ENCODE data around the gene RHEB. TPM values are rescaled to one million over a fixed set of nuclear protein-coding genes. Genes with fewer than 3 reads are reported as not detected.

Gene RHEB
- total and polyA plus RNA-seq, 2 donors (not counting 1 experiment from before 2014, with no cell fraction given): 9.3 to 40.3 TPM

DNA sequence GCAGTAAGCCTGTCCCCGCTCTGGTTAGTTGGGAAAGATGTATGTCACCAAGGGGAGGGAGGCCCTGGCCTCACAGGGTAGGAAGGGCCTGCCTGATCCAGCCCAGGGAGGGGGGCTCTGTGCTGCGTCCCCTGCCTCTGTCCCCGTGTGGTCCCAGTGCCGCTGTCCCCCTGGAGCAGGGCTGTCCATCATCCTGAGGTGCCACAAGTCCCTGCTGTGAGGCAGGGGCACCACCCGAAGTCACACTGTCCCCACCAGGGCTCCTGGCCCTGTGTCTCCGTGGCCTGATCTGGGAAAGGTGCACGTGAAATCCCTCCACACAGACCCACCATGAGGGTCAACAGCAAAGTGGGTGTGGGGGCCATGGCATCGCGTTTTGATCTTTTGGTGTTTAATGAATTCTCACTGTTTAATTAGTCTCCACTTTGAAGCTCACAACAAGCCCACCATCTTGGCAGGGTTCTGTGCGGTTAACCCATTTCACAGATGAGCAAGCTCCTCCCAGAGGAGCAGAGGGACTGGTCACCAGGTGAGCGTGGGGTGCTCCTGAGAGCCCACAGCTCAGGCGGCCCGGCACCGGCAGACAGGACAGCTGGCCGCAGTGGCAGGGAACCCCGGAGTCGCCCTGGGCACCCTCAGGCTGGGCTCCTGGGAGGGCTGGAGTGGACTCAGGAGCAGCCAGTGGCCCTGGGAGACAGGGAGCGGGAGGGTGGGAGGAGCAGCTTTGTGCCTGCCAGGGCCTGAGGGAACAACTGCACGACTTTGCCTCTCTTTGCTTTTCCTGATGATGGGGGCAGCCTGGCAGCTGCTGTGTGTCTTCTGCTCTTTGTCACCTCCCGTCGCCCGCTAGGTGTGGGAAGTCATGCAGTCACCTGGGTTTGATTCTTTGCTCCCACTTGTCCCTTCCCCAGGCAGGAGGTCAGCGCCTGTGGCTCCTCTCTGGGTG lies 67.8 kb downstream of the RHEB start:
- DNase-seq (no peak), ATAC-seq (ENCODE audit: low read depth) (no peak)
- H3K4me3 ChIP-seq (ENCODE audit: control extremely low read depth in 1 of 5, extremely low read depth in 1 of 5, insufficient read depth in 1 of 5, low read depth in 2 of 5, low read length in 4 of 5): no peak overlapping the region
- no peaks in the 10 kb centered on the region for H4K20me1 ChIP-seq (ENCODE audit: control insufficient read depth, insufficient read depth, low read length, poor library complexity, severe bottlenecking)
- H3K27ac Mint-ChIP-seq: no peak overlapping the region
- H3K9me3 ChIP-seq (ENCODE audit: control extremely low read depth in 1 of 3, control insufficient read depth in 2 of 3, insufficient read depth in 1 of 3, low read length in 2 of 3): no peaks in the 10 kb centered on the region
- H2AFZ ChIP-seq (ENCODE audit: insufficient read depth, low read depth, low read length, poor library complexity, severe bottlenecking): no peak overlapping the region
- no peak overlapping the region for H3K4me2 ChIP-seq (replicated peaks; ENCODE audit: low read depth, low read length, poor library complexity, severe bottlenecking)
- no peak overlapping the region for H3K9ac ChIP-seq (ENCODE audit: low read length)
- H3K79me2 ChIP-seq (ENCODE audit: control insufficient read depth, insufficient read depth, low read length): no peaks in the 10 kb centered on the region
- intact Hi-C loops (cut with micrococcal nuclease): no loop called here
- ChIA-PET POLR2A (no interaction called here), CTCF (interaction anchor here (1.1 to 12.6 kb wide), 4 partner anchors 84 to 135 kb away, joined by 4 to 230 read pairs (median 106); no protein-coding TSS in a partner anchor)
- peaks cover 0 to 8% of the 10 kb centered on the region in 2 donors for H3K4me1 ChIP-seq (ENCODE audit: control insufficient read depth in 2 of 2, insufficient read depth in 2 of 2, low read length in 2 of 2)
- H3K4me1 Mint-ChIP-seq: no peaks in the 10 kb centered on the region
- no peak overlapping the region for H3K27ac ChIP-seq (ENCODE audit: low read length in 2 of 2)
- H3K4me3 Mint-ChIP-seq: no peak overlapping the region
- peaks cover 0 to 5% (median 2%) of the 10 kb centered on the region in 4 experiments for H3K27me3 ChIP-seq (replicated peaks in 1 of 4; ENCODE audit: control extremely low read depth in 1 of 4, control insufficient read depth in 3 of 4, insufficient read depth in 4 of 4, low read length in 3 of 4)
- TF ChIP-seq, protein P1, sequence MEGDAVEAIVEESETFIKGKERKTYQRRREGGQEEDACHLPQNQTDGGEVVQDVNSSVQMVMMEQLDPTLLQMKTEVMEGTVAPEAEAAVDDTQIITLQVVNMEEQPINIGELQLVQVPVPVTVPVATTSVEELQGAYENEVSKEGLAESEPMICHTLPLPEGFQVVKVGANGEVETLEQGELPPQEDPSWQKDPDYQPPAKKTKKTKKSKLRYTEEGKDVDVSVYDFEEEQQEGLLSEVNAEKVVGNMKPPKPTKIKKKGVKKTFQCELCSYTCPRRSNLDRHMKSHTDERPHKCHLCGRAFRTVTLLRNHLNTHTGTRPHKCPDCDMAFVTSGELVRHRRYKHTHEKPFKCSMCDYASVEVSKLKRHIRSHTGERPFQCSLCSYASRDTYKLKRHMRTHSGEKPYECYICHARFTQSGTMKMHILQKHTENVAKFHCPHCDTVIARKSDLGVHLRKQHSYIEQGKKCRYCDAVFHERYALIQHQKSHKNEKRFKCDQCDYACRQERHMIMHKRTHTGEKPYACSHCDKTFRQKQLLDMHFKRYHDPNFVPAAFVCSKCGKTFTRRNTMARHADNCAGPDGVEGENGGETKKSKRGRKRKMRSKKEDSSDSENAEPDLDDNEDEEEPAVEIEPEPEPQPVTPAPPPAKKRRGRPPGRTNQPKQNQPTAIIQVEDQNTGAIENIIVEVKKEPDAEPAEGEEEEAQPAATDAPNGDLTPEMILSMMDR (IDR thresholded peaks at IDR 0.05): no peak
- TF ChIP-seq EZH2 (IDR thresholded peaks at IDR 0.05; ENCODE audit: borderline replicate concordance, insufficient read depth, low read depth, low read length, poor library complexity, severe bottlenecking): no peak
- H3K36me3 ChIP-seq (replicated peaks in 1 of 2; ENCODE audit: control extremely low read depth in 1 of 2, control insufficient read depth in 1 of 2, extremely low read depth in 1 of 2, insufficient read depth in 2 of 2, low read length in 1 of 2): no peaks in the 10 kb centered on the region
- H3K27me3 Mint-ChIP-seq: peaks cover 21% of the 10 kb centered on the region
- H3K9me3 Mint-ChIP-seq (ENCODE audit: insufficient read depth): no peaks in the 10 kb centered on the region
- WGBS (ENCODE audit: insufficient coverage): 94% methylated on average over 14 of the region's 23 CpGs

DNA sequence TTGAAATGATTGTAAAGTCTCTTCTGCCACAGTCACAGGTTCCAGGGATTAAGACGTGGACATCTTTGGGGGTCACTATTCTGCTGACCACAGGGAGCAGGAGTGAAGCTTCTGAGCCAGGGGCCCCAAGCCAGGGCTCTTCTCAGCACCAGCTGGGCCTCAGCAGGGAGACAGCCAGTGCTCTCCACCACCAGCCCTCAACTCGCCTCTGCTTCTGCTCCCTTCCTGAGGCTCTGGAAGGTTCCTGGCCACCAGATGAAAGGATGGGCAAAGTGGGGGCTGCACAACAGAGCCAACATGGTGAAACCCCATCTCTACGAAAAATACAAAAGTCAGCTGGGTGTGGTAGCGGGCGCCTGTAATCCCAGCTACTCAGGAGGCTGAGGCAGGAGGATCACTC lies 68.5 kb downstream of the RHEB start:
- Histone ChIP-seq H3K9ac (ENCODE audit: low read length) (no peak overlapping the region), H3K4me1 (ENCODE audit: control insufficient read depth in 2 of 2, insufficient read depth in 2 of 2, low read length in 2 of 2) (peaks cover 0 to 8% of the 10 kb centered on the region in 2 donors), H2AFZ (ENCODE audit: insufficient read depth, low read depth, low read length, poor library complexity, severe bottlenecking) (no peak overlapping the region), H3K27me3 (replicated peaks in 1 of 4; ENCODE audit: control extremely low read depth in 1 of 4, control insufficient read depth in 3 of 4, insufficient read depth in 4 of 4, low read length in 3 of 4) (peaks cover 0 to 5% (median 2%) of the 10 kb centered on the region in 4 experiments), H3K4me2 (replicated peaks; ENCODE audit: low read depth, low read length, poor library complexity, severe bottlenecking) (no peak overlapping the region), H3K79me2 (ENCODE audit: control insufficient read depth, insufficient read depth, low read length) (no peaks in the 10 kb centered on the region), H3K4me3 (ENCODE audit: control extremely low read depth in 1 of 5, extremely low read depth in 1 of 5, insufficient read depth in 1 of 5, low read depth in 2 of 5, low read length in 4 of 5) (no peak overlapping the region), H4K20me1 (ENCODE audit: control insufficient read depth, insufficient read depth, low read length, poor library complexity, severe bottlenecking) (no peaks in the 10 kb centered on the region), H3K27ac (ENCODE audit: low read length in 2 of 2) (no peak overlapping the region), H3K36me3 (replicated peaks in 1 of 2; ENCODE audit: control extremely low read depth in 1 of 2, control insufficient read depth in 1 of 2, extremely low read depth in 1 of 2, insufficient read depth in 2 of 2, low read length in 1 of 2) (no peaks in the 10 kb centered on the region), H3K9me3 (ENCODE audit: control extremely low read depth in 1 of 3, control insufficient read depth in 2 of 3, insufficient read depth in 1 of 3, low read length in 2 of 3) (no peaks in the 10 kb centered on the region)
- H3K9me3 Mint-ChIP-seq (ENCODE audit: insufficient read depth): no peaks in the 10 kb centered on the region
- H3K27ac Mint-ChIP-seq: no peak overlapping the region
- no peak overlapping the region for H3K4me3 Mint-ChIP-seq
- H3K27me3 Mint-ChIP-seq: peaks cover 27% of the 10 kb centered on the region
- H3K4me1 Mint-ChIP-seq: no peaks in the 10 kb centered on the region
- intact Hi-C loops (cut with micrococcal nuclease): no loop called here
- CTCF ChIA-PET: interaction anchor here (4.6 to 12.6 kb wide), 3 partner anchors 83 to 134 kb away, joined by 75 to 230 read pairs (median 137); no protein-coding TSS in a partner anchor
- POLR2A ChIA-PET: no interaction called here
- no peak for ATAC-seq (ENCODE audit: low read depth)
- no peak for TF ChIP-seq EZH2 (IDR thresholded peaks at IDR 0.05; ENCODE audit: borderline replicate concordance, insufficient read depth, low read depth, low read length, poor library complexity, severe bottlenecking)
- TF ChIP-seq, protein P1 (IDR thresholded peaks at IDR 0.05): no peak
- no peak for DNase-seq
- 89% methylated on average over 5 of the region's 5 CpGs for WGBS (ENCODE audit: insufficient coverage)
